HG03045 (cell line): ENCODE data around the gene PRSS33.

Experiments used
- ATAC-seq: cut with Tn5 transposase; IDR thresholded peaks from one replicate; pipeline ENCODE4 v1.9.1; 2021; ENCODE audit warnings: mild to moderate bottlenecking, moderate library complexity; ENCODE audit not compliant: unreplicated experiment

PRSS33 gene

GRCh38 chr16:2778630-2778958 lies 8.8 kb downstream of the PRSS33 start:
- no peak for ATAC-seq

DNA sequence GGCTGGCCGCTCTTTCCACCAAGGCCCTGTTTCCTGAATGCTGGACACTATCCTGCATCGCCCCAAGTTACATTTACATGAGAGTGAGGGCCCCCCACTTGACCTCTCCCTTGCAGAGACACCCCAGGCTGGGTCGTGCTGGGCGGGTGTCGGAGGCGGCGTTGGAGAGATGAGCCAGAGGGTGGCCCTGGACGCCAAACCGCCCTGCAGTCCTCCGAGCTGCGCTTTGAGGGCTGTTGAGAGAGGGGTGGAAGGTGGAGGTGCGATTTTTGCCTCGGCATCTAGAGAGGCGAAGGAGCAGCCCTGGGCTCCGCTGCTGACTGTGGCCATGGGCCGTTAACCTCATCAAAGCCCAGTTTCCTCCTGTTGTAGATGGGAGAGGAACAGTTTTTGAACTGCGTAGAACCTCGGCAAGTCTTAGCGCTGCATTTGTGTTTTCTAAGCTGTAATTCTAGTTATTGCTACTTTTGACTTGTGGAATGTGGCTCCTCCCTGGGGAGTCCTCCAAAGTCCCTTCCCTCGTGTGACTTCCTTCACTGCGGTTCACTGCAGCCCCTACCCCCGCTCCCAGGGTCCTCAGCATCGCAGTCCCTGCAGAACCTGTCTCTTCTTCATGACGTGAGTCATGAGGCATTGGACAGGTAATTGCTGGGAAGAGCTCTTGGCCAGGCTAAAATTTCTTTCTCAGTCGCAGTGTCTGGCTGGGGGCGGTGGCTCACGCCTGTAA lies 9.3 kb downstream of the PRSS33 start:
- peak; percentile 4 for ATAC-seq

DNA sequence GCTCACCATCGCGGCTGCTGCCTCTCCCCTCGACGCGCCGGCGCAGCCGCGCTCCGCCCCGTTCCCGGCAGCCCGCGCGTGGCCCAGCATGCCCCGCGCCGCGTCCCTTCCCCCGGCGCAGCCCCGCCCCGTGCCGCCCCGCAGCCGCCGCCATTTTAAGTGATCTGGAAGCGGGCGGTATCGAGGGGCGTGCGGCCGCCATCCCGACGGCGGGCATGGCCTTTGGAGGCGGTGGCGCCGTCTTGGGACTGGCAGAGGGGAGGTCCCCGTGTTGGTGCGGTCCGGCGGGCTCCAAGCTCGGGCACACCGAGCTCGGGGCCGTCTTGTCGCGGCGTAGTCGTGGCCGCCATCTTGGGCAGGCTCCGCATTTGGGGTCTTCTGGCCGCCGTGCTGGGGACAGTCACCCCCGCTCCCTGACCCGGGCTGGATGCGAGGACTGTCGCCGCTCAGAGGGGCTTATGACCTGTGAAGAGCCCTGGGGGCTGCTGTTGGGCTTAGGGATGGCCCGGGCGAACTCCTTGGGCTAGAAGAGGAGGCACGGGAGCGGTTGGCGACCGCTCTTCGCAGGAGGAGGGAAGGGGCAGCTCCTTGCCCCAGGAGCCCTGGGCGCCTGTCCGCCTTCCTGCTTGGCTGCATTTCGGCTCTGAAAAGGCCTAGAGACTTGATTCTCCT lies 10.0 kb downstream of the PRSS33 start, which contains the start of gene ELOB:
TSS of gene ELOB (minus strand) at position 50 of the 672 bp plus-strand sequence. CDS start at position 9, 41 bp downstream.
- peak; percentile 71 for ATAC-seq

GRCh38 chr16:2776500-2777139 lies 10.7 kb downstream of the PRSS33 start:
- ATAC-seq: peak; percentile 22

DNA sequence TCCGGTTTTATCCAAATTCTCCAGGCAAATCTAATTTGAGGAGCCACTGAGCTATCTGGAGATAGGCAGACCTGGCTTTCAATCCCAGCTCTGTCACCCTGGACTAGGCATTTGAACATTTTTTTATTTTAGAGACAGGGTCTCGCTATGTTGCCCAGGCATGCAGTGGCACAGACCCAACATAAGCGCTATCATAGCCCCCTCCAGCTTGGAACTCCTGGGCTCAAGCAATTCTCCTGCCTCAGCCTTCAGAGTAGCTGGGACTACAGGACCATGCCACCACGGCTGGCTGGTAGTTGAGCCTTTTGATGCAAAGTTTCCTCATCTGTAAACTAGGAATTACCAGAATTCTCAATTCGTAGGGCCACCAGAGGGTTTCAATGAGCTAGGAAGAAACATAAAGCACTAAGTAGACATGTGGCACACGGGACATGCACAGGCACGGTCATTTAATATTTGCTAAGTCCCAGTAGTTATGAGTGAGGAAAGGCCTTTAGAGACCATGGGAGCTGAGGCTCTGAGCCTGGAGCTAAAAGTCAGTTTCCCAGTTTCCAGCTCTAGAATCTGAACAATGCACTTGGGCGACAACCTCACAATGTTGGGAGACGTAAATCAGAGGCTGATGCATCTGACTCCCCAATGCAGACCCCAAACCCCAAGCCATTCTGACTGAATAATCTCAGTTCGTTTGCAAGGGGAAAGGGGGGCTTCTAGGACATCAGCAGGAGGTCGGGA lies 11.4 kb downstream of the PRSS33 start:
- no peak for ATAC-seq

DNA sequence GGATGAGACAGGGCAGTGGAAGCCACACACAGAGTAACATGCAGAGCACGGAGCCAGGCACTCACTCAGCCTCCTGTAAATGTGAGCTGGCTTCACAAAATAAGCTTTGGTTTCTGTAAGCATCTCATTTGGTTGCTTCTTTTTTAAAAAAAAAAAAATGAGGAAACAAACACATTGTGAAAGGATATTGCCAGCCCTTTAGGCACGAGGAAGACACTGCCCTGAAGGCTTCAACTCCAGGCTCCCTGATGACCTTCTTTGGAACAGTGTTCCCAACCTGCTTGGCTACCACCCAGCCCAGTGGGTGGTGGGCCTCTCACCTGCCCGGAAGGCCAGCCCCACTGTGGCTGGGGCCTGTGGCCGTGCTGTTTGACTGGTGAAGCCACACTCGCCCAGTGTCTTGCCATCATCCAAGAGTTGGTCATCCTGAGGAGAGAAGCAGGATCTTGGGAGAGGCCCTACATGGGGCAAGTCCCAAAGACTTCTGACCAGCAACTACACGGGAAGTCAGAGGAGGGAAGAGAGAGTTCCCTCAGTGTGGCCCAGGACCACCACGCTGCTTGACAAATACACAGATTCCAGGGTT lies 12.1 kb downstream of the PRSS33 start:
- no peak for ATAC-seq

- no peak for ATAC-seq
Measured at GRCh38 chr16:2774161-2774891, 13.0 kb downstream of the PRSS33 start.

GRCh38 chr16:2773188-2773968 lies 14.0 kb downstream of the PRSS33 start:
- no peak for ATAC-seq

DNA sequence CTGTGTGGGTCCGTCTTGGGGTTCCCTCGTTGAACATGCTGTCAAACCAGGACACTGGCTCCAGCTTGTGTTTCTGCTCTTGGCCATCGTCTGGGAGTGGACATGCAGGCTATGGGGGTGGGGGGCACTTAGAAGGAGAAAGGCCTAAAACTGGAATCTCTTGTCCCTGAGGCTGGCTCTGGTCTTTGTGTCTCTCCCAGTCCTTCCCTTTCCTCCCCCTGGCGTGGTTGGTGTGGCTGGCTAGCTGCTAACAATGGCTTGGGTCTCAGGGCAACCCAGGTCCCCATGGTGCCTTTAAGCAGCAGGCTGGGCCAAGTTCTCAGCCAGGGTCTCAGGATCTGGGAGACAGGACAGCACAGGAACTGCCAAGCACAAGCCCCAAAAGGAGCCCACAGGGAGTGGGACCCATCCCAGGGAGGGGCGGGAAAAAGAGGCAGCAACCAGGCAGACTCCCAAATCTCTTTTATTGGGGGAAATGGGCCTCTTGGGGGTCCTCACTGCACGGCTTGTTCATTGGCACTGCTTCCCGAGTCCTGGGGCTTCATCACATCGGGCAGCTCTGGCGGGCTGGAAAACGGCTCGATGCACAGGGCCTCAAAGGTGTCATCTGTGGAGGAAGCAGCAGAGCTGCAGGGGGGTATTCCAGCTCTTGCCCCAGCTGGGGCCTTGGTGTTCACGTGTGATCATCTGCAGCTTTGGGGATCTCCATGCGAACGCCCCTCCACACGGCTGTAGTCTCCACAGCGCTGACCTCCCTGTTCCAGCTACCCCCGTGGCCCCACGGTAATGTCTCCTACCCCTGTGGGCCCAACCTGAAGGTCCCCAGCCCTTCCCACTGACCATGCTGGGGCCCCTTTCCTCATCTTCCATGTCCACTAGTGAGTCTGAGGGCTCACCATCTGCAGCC lies 15.6 kb downstream of the PRSS33 start:
- no peak for ATAC-seq

DNA sequence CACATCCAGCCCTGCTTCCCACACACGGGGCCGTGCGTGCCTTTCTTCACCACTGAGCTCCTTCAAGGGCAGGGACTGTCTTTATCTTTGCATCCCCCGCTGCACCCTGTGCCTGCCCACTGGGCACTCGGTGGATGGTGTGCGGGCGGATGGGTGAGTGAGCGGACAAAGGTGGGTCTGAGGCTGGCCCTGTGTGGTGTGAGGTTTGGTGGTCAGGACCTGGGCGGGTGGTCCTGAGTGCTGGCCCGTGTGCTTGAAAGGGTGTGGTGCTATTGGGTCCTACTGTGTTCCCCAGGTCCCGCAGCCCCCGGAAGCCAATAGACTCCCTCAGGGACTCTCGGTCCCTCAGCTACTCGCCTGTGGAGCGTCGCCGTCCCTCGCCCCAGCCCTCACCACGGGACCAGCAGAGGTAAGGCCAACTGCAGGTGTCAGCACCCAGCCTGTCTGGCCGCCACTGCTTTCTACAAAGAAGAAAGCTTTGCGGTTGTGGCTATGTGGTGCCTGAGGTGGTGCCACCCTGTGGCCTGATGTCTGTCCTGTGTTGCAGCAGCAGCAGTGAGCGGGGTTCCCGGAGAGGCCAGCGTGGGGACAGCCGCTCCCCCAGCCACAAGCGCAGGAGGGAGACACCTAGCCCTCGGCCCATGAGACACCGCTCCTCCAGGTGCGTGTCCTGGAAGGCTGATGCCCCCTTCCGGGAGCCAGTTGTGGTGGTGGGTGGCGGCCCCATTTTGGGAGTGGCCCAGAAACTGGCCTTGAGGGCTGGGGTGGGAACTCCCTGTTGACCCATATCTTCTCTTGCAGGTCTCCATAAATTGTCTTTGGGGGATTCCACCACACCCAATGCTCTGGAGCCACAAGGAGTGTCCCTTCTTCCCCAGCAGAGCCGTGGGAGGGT lies 17.1 kb downstream of the PRSS33 start:
- ATAC-seq: no peak

DNA sequence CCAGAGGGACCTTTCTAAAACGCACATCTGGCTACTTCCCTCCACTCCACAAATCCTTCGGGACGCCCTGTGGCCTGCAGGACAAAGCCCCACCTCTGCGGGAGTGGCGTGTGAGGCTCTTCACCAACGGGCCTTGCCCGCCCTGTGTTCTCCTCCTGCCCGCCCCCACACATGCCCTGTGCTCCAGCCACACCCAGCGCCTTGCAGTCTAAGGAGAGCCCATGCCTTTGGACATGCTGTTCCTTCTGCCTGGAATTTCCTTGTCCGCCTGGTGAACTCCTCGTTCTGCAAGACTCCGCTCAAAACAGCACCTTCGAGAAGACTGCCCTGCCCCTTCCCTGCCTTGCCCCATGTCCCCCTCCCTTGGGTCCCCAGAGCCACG lies 17.7 kb downstream of the PRSS33 start:
- ATAC-seq: no peak

- no peak for ATAC-seq
Measured at GRCh38 chr16:2769100-2769529, 18.2 kb downstream of the PRSS33 start.

DNA sequence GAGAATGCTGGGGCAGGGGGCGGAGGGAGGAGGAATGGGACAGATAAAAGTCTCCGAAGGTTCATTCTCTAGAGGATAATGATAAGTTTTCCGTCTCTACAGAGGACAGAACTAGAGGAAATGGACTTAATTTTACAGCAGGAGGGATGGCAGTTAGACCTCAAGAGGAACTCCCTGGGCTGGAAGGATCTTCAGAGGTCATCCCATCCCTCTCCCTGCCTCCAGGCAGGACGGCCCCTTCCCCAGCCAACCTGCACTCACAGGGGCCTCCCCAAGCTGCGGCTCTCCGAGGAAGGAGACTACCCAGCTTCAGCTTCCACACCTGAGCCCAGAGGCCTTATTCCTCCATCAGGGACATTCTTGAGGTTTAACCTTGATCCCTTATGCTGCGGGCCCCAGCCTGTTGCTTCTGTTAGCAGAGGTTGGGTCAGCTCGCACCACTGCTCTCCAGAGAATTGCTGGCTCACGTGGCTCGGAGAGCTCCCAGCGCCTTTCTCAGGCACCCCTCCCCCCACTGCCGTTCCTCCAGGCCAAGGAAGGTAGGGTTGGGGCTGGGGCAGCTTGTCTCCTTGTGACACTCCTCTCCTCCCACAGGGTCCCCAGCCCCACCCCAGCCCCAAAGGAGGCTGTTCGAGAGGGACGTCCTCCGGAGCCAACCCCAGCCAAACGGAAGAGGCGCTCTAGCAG lies 18.8 kb downstream of the PRSS33 start:
- ATAC-seq: no peak

DNA sequence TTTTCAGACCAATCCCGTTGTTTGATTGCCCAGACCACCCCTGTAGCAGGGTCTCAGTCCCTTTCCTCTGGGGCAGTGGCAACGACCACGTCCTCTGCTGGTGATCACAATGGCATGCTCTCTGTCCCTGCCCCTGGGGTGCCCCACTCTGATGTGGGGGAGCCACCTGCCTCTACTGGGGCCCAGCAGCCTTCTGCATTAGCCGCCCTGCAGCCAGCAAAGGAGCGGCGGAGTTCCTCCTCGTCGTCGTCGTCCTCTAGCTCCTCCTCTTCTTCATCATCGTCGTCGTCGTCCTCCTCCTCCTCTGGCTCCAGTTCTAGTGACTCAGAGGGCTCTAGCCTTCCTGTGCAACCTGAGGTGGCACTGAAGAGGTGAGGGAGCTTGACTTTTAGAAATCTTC lies 19.5 kb downstream of the PRSS33 start:
- no peak for ATAC-seq

DNA sequence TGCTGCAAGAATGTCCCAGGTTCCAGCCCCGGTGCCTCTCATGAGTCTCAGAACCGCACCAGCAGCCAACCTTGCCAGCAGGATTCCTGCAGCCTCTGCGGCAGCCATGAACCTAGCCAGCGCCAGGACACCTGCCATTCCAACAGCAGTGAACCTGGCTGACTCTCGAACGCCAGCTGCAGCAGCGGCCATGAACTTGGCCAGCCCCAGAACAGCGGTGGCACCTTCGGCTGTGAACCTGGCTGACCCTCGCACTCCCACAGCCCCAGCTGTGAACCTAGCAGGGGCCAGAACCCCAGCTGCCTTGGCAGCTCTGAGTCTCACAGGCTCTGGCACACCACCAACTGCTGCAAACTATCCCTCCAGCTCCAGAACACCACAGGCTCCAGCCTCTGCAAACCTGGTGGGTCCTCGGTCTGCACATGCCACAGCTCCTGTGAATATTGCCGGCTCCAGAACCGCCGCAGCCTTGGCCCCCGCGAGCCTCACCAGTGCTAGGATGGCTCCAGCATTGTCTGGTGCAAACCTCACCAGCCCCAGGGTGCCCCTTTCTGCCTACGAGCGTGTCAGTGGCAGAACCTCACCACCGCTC lies 20.1 kb downstream of the PRSS33 start:
- ATAC-seq: no peak

- ATAC-seq: no peak
Measured at GRCh38 chr16:2766430-2767139, 20.8 kb downstream of the PRSS33 start.
